LNCaP clone FGC (cell line): ENCODE measurements around the gene UBE2E2.

Source experiments
- DNase-seq: peaks from one replicate; pipeline ENCODE4 v3.0.0-alpha.2; 2011; ENCODE audit warnings: low read depth
- H3K4me3 ChIP-seq: 2 replicates; pipeline ENCODE4 v1.5.1; 2011; ENCODE audit warnings: mild to moderate bottlenecking, low read depth, low read length, control low read depth
- CTCF ChIP-seq: IDR thresholded peaks from 2 replicates; pipeline ENCODE4 v1.5.1; 2012; ENCODE audit warnings: mild to moderate bottlenecking; ENCODE audit not compliant: control insufficient read depth, insufficient read depth; ENCODE audit errors: extremely low read depth

Gene UBE2E2

DNA sequence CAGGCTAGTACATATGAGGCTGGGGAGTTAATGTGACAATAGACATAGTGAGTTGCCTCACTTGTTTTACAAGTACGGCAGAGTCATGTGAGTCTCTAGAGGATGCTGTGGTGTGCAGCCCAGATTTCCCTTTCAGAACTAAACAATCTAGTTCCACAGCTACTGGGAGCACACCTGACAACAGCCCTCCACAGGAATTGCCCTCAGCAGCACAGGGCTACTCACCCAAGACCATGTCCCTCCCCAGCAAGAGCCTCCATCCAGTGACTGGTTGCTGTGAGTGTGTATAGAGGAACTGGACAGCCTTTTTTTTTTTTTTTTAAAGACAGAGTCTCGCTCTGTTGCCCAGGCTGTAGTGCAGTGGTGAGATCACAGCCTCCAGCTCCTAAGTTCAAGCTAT, 40.2 kb upstream of the UBE2E2 start:
- peak; percentile 41 for DNase-seq
- TF ChIP-seq CTCF, result no peak
- H3K4me3 ChIP-seq, result no peak overlapping the region

- no peak overlapping the region for H3K4me3 ChIP-seq
- no peak for TF ChIP-seq CTCF
- DNase-seq, result no peak
These were observed 38.4 kb upstream of the UBE2E2 start for GRCh38 chr3:23164746-23165145.

- no peak overlapping the region for H3K4me3 ChIP-seq
- no peak for DNase-seq
- no peak for TF ChIP-seq CTCF
These were observed 37.6 kb upstream of the UBE2E2 start for GRCh38 chr3:23165571-23165970.

DNA sequence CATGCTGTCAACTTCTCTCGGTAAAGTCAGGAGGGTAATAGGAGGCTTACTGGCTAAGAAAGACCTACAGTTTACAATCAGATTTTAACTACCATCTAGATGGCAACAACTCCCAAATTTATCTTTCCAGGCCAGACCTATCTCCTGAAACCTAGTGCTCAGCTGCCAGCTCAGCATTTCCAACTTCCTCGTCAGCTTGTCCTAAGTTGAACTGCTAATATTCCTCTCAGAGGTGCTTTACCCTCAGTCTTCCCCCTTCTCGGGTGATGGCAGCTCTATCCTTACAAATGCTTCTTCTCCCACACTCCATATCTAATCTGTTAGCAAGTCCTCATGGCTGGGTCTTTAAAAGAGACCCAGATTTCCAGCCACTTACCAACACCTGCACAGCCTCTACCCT, 36.9 kb upstream of the UBE2E2 start:
- H3K4me3 ChIP-seq, result no peak overlapping the region
- DNase-seq, result peak; percentile 47
- TF ChIP-seq CTCF, result no peak

DNA sequence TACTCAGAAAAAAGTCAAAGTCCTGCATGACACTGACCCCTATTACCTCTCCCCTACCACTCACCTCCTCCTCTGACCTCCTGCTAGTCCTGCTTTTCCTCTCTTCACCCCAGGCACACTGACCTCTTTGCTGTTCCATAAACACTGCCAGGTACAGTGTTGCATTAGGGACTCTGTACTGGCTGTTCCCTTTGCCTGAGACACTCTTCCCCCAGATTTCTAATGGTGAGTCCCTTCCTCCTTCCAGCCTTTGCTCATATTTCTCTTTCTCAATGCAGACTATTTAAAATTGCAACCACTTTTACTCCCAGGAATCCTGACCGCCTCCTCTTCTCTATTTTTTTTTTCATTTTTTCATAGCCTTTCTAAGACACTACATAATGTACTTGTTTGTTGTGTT, 36.3 kb upstream of the UBE2E2 start:
- DNase-seq, result no peak
- TF ChIP-seq CTCF, result no peak
- H3K4me3 ChIP-seq, result no peak overlapping the region

GRCh38 chr3:23169551-23169950, 33.6 kb upstream of the UBE2E2 start:
- no peak for DNase-seq
- no peak for TF ChIP-seq CTCF
- H3K4me3 ChIP-seq, result no peak overlapping the region

DNA sequence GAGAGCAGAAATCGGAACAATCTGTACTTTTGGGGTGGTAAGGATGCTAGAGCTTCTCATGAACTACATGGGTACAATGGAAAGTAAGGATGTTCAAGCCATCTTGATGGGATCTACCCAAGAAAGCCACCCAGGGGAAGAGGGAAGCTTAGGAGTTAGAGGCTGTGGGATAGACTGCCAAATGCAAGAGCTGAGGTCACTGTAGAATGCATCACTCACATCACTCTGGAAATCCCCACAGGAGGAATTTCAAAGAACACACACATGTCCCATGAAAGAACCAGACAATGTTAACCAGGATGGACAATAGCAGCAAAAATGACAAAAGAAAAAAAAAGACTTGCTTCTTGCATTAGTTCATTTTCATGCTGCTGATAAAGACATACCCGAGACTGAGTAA, 32.8 kb upstream of the UBE2E2 start:
- no peak overlapping the region for H3K4me3 ChIP-seq
- DNase-seq, result no peak
- no peak for TF ChIP-seq CTCF
